GM04503 (cell line): Measurements from ENCODE around the gene PERCC1.
A peak's percentile ranks its signal among the peaks of the same experiment; 100 is the strongest.

Experiments used
- DNase-seq: peaks from one replicate; pipeline ENCODE4 v3.0.0-alpha.2; 2012; ENCODE audit warnings: low read depth

The PERCC1 gene

DNA sequence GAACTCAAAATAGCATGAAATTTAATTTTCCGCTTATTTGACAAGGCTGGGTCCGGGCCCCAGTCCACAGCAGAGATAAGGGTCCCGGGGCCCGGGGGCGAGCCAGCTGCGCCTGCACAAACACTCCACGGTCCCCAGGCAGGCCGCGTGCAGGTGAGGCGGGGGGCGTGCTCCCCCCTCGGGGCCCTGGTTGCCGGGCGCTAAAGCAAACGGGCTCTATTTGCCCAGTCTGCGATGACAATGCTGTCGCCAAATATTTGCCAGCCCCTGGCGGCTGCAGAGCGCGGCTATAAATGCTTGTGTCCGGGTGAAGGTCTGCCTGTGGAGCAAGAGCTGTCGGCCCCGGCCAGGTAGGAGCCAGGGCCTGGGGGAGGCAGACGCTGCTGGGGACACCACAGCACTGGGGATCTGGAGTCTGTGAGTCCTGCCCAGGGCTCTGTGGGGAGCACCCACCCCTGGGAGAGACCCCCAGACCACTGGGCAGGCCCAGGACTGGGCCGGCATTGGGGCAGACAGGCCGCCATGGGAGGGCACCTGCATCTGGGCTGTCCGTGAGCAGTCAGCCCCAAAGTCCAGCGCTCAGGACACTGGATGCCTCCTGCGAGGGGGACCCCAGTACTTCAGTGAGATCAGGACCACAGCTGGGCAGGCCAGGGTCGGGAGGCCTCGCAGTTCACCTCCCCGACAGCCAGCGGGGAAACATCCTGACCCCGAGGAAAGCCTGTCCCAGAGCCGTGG is at the start of gene PERCC1:
TSS of gene PERCC1 (plus strand) at position 320 of the 738 bp plus-strand sequence. CDS start 1,516 bp downstream, outside the sequence.
- DNase-seq = no peak

DNA sequence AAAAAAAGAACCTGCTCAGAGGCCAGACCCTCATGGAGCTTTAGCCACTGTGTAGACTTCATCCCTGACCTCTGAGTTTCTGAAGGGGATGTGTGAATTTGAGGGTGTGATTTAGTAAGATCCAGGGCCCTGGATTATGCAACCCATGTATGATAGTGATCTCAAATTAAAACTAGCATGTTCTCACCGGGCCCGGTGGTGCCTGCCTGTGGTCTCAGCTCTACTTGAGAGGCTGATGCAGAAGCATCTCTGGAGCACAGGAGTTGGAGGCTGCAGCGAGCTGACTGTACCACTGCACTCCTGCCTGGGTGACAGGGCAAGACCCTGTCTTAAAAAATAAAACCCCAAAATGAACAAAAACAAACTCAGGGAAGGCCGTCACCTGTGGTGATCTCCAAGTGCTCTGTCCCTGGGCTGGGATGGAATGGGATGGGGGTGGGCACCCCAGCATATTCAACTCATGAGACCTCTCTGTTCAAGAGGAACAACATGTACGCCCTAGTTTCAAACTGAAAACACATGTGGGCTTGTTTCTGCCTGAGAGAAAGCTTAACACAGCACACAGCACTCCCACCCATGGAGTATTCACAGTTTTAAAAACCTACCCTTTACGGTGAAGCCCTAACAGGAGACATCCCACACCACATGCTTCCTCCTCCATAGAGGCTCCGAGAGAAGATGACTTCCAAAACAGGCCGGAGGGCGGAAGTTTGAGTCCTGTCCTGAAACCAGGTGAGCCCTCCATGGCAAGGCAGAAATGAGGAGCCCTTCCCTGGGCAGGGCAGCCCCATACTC is 49.1 kb upstream of the PERCC1 start:
- no peak for DNase-seq

DNA sequence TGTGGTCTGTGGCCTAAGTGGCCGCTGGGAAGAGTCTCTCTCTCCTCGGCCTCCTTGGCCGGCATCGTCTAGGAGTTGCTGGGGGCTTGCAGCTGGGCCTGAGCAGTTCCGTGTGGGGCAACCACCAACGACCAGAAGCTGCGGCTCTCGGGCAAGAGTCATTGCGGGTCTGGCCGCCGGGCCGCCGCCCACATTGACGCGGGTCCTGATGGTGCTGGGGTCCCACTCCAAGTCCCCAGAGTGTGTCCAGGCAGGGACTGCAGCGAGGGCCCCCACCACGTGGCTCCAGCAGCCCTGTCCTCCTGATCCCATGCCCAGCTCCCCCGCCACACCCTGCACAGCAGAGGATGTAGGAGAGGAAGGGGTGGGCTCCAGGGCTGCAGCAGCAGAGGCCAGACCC is 47.3 kb upstream of the PERCC1 start:
- DNase-seq = no peak

DNA sequence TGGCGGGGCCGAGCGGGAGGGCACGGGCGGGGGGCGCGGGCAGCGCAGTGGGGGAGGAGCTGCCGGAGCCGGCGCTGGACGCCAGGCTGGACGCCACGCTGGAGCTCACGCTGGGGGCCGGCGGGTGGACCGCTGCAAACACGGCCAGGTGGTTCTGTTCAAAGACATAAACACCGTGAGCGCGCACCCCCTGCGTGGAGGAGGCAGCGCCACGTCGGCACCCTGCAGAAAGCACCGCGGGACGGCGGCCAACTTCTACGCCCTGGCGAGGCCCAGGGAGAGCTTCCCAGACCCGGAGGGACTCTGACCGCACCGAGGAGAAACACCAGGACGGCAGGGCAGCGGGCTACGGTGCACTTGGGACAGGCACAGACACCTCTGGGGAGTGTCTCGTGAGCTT is 45.6 kb upstream of the PERCC1 start:
- DNase-seq = no peak

- DNase-seq = no peak
Observed at GRCh38 chr16:1387331-1387730, 43.5 kb upstream of the PERCC1 start.

- DNase-seq = no peak
Observed at GRCh38 chr16:1389762-1390161, 41.1 kb upstream of the PERCC1 start.

GRCh38 chr16:1390239-1390779 is 40.6 kb upstream of the PERCC1 start:
- DNase-seq = no peak

DNA sequence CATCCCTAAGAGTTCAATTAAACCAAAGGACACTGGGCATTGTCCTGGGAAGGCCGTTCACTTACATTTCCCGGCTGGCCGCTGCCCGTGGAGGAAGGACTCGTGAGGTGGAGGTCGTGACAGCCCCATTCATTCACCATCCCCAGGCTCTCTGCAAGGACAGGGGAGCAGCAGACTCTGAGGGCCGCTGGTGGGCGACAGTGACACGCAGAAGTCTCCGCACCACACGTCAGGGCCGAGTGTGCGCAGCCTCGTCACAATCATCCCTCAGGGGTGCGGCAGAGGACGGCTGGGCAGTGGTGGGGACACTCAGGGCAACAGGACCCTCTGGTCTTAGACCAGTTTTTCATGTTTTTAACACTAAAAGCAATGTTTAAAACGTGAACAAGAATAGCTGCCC is 38.1 kb upstream of the PERCC1 start:
- DNase-seq = no peak

GRCh38 chr16:1393613-1394176 is 37.2 kb upstream of the PERCC1 start:
- no peak for DNase-seq

- DNase-seq = no peak
Observed at GRCh38 chr16:1394367-1394951, 36.4 kb upstream of the PERCC1 start.

GRCh38 chr16:1395444-1396031 is 35.3 kb upstream of the PERCC1 start:
- DNase-seq = no peak

DNA sequence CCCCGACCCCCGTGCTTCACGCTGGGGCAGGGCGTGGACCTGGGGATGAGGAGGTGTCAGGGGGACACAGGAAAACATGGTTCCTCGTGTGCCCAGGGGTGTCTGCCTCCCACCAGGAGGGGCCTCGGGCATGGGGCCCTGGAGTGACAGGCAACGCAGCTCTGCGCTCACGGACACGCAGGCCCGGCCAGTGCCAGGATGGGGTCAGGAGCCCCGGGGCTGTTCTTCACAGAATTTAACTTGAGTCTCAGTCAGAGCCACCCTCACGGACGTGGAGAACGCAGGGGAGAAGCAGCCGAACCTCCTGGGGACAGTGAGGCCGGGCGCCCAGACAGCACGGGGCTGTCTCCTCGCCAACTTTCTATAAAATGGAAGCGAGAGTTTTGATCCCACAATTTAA is 33.1 kb upstream of the PERCC1 start:
- DNase-seq = no peak

DNA sequence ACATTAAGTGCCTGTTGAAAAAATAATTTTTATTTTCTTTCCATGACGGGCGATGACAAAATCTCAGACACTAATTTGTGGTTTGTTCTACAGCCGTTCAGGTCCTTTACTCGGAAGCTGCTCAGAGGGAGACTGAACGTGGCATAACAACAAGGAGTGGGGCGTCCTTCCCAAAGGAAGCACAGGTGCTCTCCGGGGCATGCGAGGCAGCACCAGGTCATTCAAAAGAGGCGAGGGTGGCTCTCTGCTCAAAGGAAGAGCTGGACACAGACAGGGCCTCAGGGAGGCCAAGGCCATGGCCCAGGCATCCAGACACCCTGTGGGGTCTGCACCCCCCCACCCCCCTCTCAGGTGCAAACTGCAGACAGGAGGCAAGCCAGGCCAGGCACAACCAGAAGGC is 32.5 kb upstream of the PERCC1 start:
- DNase-seq = no peak

- DNase-seq = no peak
Observed at GRCh38 chr16:1398826-1399581, 31.9 kb upstream of the PERCC1 start.

DNA sequence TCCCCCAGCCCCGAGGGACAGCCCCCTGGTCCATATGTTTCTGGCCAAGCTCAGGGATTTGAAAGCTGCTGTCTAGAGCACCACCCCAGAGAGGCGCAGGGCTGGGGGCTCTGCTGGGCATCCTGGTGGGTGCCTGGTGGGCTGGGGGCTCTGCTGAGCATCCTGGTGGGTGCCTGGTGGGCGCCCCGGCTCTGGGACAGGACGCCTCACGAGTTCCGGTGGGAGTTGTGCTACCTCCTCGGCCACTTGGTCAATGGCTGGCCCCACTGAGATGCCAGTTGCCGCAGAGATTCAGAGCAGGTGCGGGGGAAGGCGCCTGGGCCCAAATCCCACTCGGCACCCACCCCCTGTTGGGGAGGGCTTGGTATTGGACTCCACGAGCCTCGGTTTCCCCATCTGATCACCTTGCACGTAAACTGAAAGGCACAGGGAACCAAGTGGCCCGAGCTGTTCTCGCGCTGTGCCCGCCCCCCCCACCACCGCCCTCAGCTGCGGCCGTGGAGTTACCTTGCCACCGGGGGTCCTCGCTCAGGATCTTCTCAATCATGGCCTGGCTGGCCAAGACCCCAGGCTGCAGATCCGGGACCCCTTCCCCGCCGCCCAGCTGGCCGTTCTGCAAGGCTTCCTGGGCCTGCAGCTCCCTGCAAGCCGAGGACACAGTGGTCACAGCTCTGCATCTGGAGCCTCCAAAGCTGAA is 29.7 kb upstream of the PERCC1 start:
- no peak for DNase-seq

- no peak for DNase-seq
Observed at GRCh38 chr16:1401758-1402154, 29.1 kb upstream of the PERCC1 start.

DNA sequence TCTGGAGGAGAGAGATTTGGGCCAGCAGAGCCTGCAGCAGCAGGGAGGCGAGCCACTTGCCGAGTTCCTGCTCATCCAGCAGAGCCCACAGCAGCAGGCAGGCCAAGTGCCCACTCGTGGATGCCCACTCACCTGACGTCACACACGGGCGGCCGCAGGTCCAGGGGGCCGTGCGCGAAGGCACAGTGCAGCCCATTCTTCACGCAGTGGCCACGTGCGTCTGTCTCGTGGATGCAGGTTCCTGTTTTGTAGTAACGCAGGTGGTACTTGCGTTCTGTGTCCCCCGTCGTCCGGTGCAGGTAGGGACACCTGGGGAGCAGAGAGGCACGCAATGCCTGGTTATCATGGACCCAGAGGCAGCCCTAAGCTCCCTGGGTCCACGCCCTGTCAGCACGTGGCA is 27.8 kb upstream of the PERCC1 start:
- DNase-seq = no peak

- DNase-seq = no peak
Observed at GRCh38 chr16:1403733-1404132, 27.1 kb upstream of the PERCC1 start.

- DNase-seq = peak; percentile 11
Observed at GRCh38 chr16:1407753-1408152, 23.1 kb upstream of the PERCC1 start.

DNA sequence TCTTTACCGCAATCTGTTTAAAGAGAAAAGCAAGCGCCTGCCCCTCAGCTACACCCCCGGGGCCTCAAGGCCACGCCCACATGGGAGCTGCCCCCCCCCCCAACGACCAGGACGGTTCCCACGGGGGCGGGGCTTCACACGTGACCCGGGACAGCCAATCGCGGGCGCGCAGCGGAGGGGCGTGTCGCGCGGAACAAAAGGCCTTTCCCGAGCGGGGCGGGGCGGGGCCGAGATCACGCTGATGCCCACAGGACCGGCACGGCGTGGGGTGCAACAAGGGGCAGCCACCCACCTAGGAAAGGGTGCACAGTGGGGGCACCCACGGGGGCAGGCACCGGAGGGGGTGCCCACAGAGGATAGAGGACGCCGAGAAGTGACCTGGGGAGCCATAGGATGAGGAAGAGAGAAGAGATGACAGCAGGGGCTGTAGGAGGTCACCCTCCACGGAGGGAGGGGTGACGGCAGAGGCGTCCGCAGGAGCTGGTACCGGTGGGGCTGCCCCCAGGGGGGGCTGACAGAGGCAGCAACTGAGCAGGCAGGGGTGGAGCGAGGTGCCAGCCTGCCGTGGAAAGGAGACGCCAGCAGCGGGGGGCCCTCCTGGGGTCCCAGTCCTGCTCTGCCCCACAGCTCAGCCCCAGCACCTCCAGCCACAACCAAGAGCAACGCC is 22.6 kb upstream of the PERCC1 start:
- peak; percentile 37 for DNase-seq
